DND-41 (cell line): Measurements from ENCODE around the gene SNAPC4.

Source experiments
- CTCF ChIP-seq: IDR thresholded peaks from 2 replicates; pipeline ENCODE4 v1.5.1; 2012; ENCODE audit warnings: borderline replicate concordance, low read length, moderate library complexity, mild to moderate bottlenecking; ENCODE audit not compliant: poor library complexity, severe bottlenecking; ENCODE audit errors: extremely low read depth
- EZH2 ChIP-seq: IDR thresholded peaks from 3 replicates; pipeline ENCODE4 v1.6.1; 2012; ENCODE audit warnings: borderline replicate concordance, low read depth, mild to moderate bottlenecking, moderate library complexity, low read length, inconsistent platforms; ENCODE audit not compliant: severe bottlenecking

- TF ChIP-seq EZH2 (no peak), CTCF (no peak)
Observed at GRCh38 chr9:136354592-136355085, 45.3 kb downstream of the SNAPC4 start.
